Nephron (organoid): ENCODE measurements around the gene TCEA3.
A peak's percentile ranks its signal among the peaks of the same experiment; 100 is the strongest.
"Not testable (repeated sequence)": the region's sequence is repeated elsewhere in the genome, so short reads cannot be mapped to it uniquely, and the experiment has no call there.

Source experiments
- H3K27ac Mint-ChIP-seq, 3 experiments: 2 replicates each; pipeline ENCODE4 v1.8.0; 2020; ENCODE audit warnings: mixed read lengths in 3 of 3, mild to moderate bottlenecking in 2 of 3, moderate library complexity in 1 of 3
- H3K27me3 Mint-ChIP-seq: 2 replicates; pipeline ENCODE4 v1.8.0; 2021; ENCODE audit warnings: low read depth, mild to moderate bottlenecking, moderate library complexity, mixed read lengths
- H3K36me3 Mint-ChIP-seq: 2 replicates; pipeline ENCODE4 v1.8.0; 2020; ENCODE audit warnings: low read depth, mixed read lengths
- H3K4me1 Mint-ChIP-seq: 2 replicates; pipeline ENCODE4 v1.8.0; 2020; ENCODE audit warnings: mixed read lengths
- H3K4me3 Mint-ChIP-seq, 3 experiments: 2 replicates each; pipeline ENCODE4 v1.8.0; 2020; ENCODE audit warnings: mild to moderate bottlenecking in 3 of 3, mixed read lengths in 3 of 3, moderate library complexity in 2 of 3
- H3K9me3 Mint-ChIP-seq: 2 replicates; pipeline ENCODE4 v1.8.0; 2020; ENCODE audit warnings: mixed read lengths
- CTCF ChIP-seq, 3 experiments: fragments of 200-600 bp; sonication (generic); IDR thresholded peaks; one replicate each; pipeline ENCODE4 v1.5.0; 2021; ENCODE audit warnings: antibody characterized with exemption in 3 of 3; ENCODE audit not compliant: unreplicated experiment in 3 of 3

TCEA3 gene

GRCh38 chr1:23381233-23381885, 43.2 kb downstream of the TCEA3 start:
- H3K9me3 Mint-ChIP-seq: no peaks in the 10 kb centered on the region

GRCh38 chr1:23380719-23381118, 43.8 kb downstream of the TCEA3 start:
- Mint-ChIP-seq H3K9me3 (no peaks in the 10 kb centered on the region), H3K4me1 (peaks cover 40% of the 10 kb centered on the region), H3K36me3 (peaks cover 26% of the 10 kb centered on the region), H3K4me3 (no peak overlapping the region), H3K27me3 (no peaks in the 10 kb centered on the region), H3K27ac (peak overlapping the region; percentile 5 to 54 (median 48))
- TF ChIP-seq CTCF (IDR thresholded peaks at IDR 0.05; ENCODE audit: unreplicated experiment in 3 of 3): no peak

More at GRCh38 chr1:23381233-23381885, 43.2 kb downstream of the TCEA3 start:
- Mint-ChIP-seq H3K27me3 (no peaks in the 10 kb centered on the region), H3K4me3 (no peak overlapping the region), H3K4me1 (peaks cover 40% of the 10 kb centered on the region), H3K27ac (peak overlapping the region; percentile 5 to 54 (median 42)), H3K36me3 (peaks cover 26% of the 10 kb centered on the region)
- TF ChIP-seq CTCF (IDR thresholded peaks at IDR 0.05; ENCODE audit: unreplicated experiment in 3 of 3): no peak

GRCh38 chr1:23380236-23380635, 44.3 kb downstream of the TCEA3 start:
- Mint-ChIP-seq H3K27ac (peak overlapping the region in 1 of 3 experiments; percentile 54), H3K4me1 (peaks cover 40% of the 10 kb centered on the region), H3K36me3 (peaks cover 26% of the 10 kb centered on the region)
- H3K9me3 Mint-ChIP-seq, H3K4me3 Mint-ChIP-seq, H3K27me3 Mint-ChIP-seq: not testable (repeated sequence)

- peaks cover 17% of the 10 kb centered on the region for H3K36me3 Mint-ChIP-seq
- no peak for TF ChIP-seq CTCF (IDR thresholded peaks at IDR 0.05; ENCODE audit: unreplicated experiment in 3 of 3)
- H3K4me3 Mint-ChIP-seq: no peak overlapping the region
- H3K9me3 Mint-ChIP-seq: no peaks in the 10 kb centered on the region
- peaks cover 41% of the 10 kb centered on the region for H3K4me1 Mint-ChIP-seq
- H3K27me3 Mint-ChIP-seq: no peaks in the 10 kb centered on the region
- peak overlapping the region; percentile 74 to 94 (median 81) for H3K27ac Mint-ChIP-seq
These were observed 47.4 kb downstream of the TCEA3 start for GRCh38 chr1:23376890-23377811.

GRCh38 chr1:23374079-23374735, 50.3 kb downstream of the TCEA3 start:
- H3K27me3 Mint-ChIP-seq, H3K36me3 Mint-ChIP-seq, H3K4me3 Mint-ChIP-seq, H3K9me3 Mint-ChIP-seq: not testable (repeated sequence)
- Mint-ChIP-seq H3K4me1 (peaks cover 55% of the 10 kb centered on the region), H3K27ac (peak overlapping the region; percentile 30 to 99 (median 71))

GRCh38 chr1:23371987-23372880, 52.3 kb downstream of the TCEA3 start:
- peaks cover 56% of the 10 kb centered on the region for H3K4me1 Mint-ChIP-seq
- H3K27ac Mint-ChIP-seq: peak overlapping the region; percentile 98 to 99 (median 99)
- peak overlapping the region; percentile 31 to 51 (median 38) for H3K4me3 Mint-ChIP-seq
- H3K36me3 Mint-ChIP-seq: peaks cover 20% of the 10 kb centered on the region
- peaks cover 8% of the 10 kb centered on the region for H3K9me3 Mint-ChIP-seq
- no peak for TF ChIP-seq CTCF (IDR thresholded peaks at IDR 0.05; ENCODE audit: unreplicated experiment in 3 of 3)
- H3K27me3 Mint-ChIP-seq: no peaks in the 10 kb centered on the region
